MM.1S (cell line): Measurements from ENCODE around the gene CDC20B.

Experiments used
- DNase-seq: peaks from one replicate; pipeline ENCODE4 v3.0.0-alpha.2; 2015
- H2AFZ ChIP-seq: fragments of 300-600 bp; sonication (generic); 2 replicates; pipeline ENCODE4 v1.6.0; 2016; ENCODE audit warnings: antibody characterized with exemption, low read length
- H3F3A ChIP-seq: fragments of 300-600 bp; sonication (generic); 2 replicates; pipeline ENCODE4 v1.6.1; 2016; ENCODE audit warnings: mild to moderate bottlenecking, antibody characterized with exemption, low read length, moderate library complexity, mixed read lengths; ENCODE audit not compliant: insufficient read depth
- H3K27ac ChIP-seq: fragments of 300-600 bp; sonication (generic); 2 replicates; pipeline ENCODE4 v1.5.1; 2016; ENCODE audit warnings: mild to moderate bottlenecking, low read length
- H3K27me3 ChIP-seq: fragments of 300-600 bp; sonication (generic); replicated peaks from 2 replicates; pipeline ENCODE4 v1.6.0; 2016; ENCODE audit warnings: low read length; ENCODE audit not compliant: insufficient read depth
- H3K36me3 ChIP-seq: fragments of 300-600 bp; sonication (generic); replicated peaks from 2 replicates; pipeline ENCODE4 v1.6.1; 2016; ENCODE audit warnings: mild to moderate bottlenecking, low read length, mixed read lengths; ENCODE audit not compliant: insufficient read depth
- H3K4me1 ChIP-seq: fragments of 300-600 bp; sonication (generic); 2 replicates; pipeline ENCODE4 v1.6.1; 2016; ENCODE audit warnings: low read length, mixed read lengths
- H3K4me2 ChIP-seq: fragments of 300-600 bp; sonication (generic); 2 replicates; pipeline ENCODE4 v1.6.0; 2016; ENCODE audit warnings: low read depth, low read length
- H3K4me3 ChIP-seq: fragments of 300-600 bp; sonication (generic); 2 replicates; pipeline ENCODE4 v1.5.1; 2016; ENCODE audit warnings: low read length, mixed read lengths
- H3K79me2 ChIP-seq: fragments of 300-600 bp; sonication (generic); 2 replicates; pipeline ENCODE4 v1.6.1; 2016; ENCODE audit warnings: mixed run types, low read length, mixed read lengths
- H3K9ac ChIP-seq: fragments of 300-600 bp; sonication (generic); 2 replicates; pipeline ENCODE4 v1.6.1; 2016; ENCODE audit warnings: low read length, mixed read lengths
- H3K9me2 ChIP-seq: fragments of 300-600 bp; sonication (generic); replicated peaks from 2 replicates; pipeline ENCODE4 v1.6.1; 2016; ENCODE audit warnings: mild to moderate bottlenecking, low read length, mixed read lengths; ENCODE audit not compliant: insufficient read depth
- H3K9me3 ChIP-seq: fragments of 300-600 bp; sonication (generic); replicated peaks from 2 replicates; pipeline ENCODE4 v1.6.1; 2016; ENCODE audit warnings: mild to moderate bottlenecking, low read length, mixed read lengths; ENCODE audit not compliant: insufficient read depth
- H4K20me1 ChIP-seq: fragments of 300-600 bp; sonication (generic); 2 replicates; pipeline ENCODE4 v1.6.1; 2016; ENCODE audit warnings: mild to moderate bottlenecking, low read length, moderate library complexity, mixed read lengths; ENCODE audit not compliant: insufficient read depth
- EZH2 ChIP-seq: fragments of 300-600 bp; sonication (generic); optimal IDR thresholded peaks from 2 replicates; pipeline ENCODE3; 2017; ENCODE audit warnings: low read depth, mild to moderate bottlenecking, antibody characterized with exemption, low read length, mixed read lengths
- EZH2phosphoT487 ChIP-seq: fragments of 300-600 bp; sonication (generic); IDR thresholded peaks from 2 replicates; pipeline ENCODE4 v1.6.1; 2018; ENCODE audit warnings: antibody characterized with exemption, low read length
- TF ChIP-seq, protein P1 (sequence below): fragments of 300-600 bp; sonication (generic); IDR thresholded peaks from 2 replicates; pipeline ENCODE4 v1.5.1; 2016; ENCODE audit warnings: antibody characterized with exemption, low read length, mixed read lengths

CDC20B gene

DNA sequence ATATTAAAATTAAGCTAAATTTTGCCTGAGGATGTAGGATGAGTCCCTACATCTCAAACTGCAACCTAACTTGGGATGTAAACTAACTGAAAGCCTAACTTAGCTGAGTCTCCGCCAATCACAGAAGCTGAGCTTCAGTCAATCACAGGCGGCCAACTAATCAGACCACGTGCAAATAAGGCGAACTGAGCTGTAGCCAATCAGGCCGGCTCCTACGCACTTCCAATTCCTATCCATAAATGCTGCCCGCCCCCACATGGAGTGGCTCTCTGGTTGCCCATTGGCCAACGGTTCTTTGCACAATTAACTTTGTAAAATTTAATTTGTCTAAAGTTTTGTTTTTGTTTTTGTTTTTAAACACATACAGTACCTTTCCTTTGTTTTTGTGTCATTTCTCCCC lies 26.9 kb downstream of the CDC20B start:
- TF ChIP-seq EZH2 = no peak
- TF ChIP-seq, protein P1, sequence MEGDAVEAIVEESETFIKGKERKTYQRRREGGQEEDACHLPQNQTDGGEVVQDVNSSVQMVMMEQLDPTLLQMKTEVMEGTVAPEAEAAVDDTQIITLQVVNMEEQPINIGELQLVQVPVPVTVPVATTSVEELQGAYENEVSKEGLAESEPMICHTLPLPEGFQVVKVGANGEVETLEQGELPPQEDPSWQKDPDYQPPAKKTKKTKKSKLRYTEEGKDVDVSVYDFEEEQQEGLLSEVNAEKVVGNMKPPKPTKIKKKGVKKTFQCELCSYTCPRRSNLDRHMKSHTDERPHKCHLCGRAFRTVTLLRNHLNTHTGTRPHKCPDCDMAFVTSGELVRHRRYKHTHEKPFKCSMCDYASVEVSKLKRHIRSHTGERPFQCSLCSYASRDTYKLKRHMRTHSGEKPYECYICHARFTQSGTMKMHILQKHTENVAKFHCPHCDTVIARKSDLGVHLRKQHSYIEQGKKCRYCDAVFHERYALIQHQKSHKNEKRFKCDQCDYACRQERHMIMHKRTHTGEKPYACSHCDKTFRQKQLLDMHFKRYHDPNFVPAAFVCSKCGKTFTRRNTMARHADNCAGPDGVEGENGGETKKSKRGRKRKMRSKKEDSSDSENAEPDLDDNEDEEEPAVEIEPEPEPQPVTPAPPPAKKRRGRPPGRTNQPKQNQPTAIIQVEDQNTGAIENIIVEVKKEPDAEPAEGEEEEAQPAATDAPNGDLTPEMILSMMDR = no peak
- TF ChIP-seq EZH2phosphoT487 = no peak
- Histone ChIP-seq H3K4me3 (no peak overlapping the region), H3K9me3 (no peaks in the 10 kb centered on the region), H3K4me2 (peak overlapping the region; percentile 40; the same call in 1 of the 2 replicates), H3K4me1 (0 out of 2 replicates have a peak, but pooled peaks cover 4% of the 10 kb centered on the region), H3K9me2 (no peaks in the 10 kb centered on the region), H4K20me1 (no peaks in the 10 kb centered on the region), H3K9ac (no peak overlapping the region), H3K27me3 (no peaks in the 10 kb centered on the region), H3K27ac (no peak overlapping the region), H3F3A (no peaks in the 10 kb centered on the region), H3K36me3 (no peaks in the 10 kb centered on the region), H2AFZ (no peak overlapping the region), H3K79me2 (no peaks in the 10 kb centered on the region)
- no peak for DNase-seq

DNA sequence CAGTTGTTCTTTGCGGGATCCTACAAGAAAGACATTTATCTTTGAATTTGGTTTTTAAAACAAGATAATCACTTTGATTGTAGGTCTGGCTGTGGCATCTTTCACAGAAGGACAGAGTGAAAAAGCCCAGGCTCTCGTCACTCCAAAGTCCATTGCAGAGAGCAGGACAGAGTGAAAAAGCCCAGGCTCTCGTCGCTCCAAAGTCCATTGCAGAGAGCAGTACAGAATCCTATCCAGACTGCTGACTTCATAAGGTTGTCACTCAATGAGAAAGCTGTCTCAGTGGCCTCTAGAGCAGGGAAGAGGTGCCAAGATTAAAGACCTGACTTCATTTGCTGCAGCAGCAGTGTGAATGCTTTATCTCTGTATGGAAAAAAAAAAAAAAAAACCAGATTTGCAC lies 29.4 kb downstream of the CDC20B start:
- Histone ChIP-seq H3K9me2 (no peaks in the 10 kb centered on the region), H3K4me3 (no peak overlapping the region), H3K36me3 (no peaks in the 10 kb centered on the region), H3K27me3 (no peaks in the 10 kb centered on the region), H3K9ac (no peak overlapping the region), H3F3A (no peaks in the 10 kb centered on the region), H3K4me1 (0 out of 2 replicates have a peak, but pooled peaks cover 4% of the 10 kb centered on the region), H3K9me3 (no peaks in the 10 kb centered on the region), H3K27ac (no peak overlapping the region), H2AFZ (no peak overlapping the region), H3K4me2 (no peak overlapping the region), H3K79me2 (no peaks in the 10 kb centered on the region), H4K20me1 (no peaks in the 10 kb centered on the region)
- TF ChIP-seq, protein P1 = no peak
- TF ChIP-seq EZH2phosphoT487 (no peak), EZH2 (no peak)
- no peak for DNase-seq

DNA sequence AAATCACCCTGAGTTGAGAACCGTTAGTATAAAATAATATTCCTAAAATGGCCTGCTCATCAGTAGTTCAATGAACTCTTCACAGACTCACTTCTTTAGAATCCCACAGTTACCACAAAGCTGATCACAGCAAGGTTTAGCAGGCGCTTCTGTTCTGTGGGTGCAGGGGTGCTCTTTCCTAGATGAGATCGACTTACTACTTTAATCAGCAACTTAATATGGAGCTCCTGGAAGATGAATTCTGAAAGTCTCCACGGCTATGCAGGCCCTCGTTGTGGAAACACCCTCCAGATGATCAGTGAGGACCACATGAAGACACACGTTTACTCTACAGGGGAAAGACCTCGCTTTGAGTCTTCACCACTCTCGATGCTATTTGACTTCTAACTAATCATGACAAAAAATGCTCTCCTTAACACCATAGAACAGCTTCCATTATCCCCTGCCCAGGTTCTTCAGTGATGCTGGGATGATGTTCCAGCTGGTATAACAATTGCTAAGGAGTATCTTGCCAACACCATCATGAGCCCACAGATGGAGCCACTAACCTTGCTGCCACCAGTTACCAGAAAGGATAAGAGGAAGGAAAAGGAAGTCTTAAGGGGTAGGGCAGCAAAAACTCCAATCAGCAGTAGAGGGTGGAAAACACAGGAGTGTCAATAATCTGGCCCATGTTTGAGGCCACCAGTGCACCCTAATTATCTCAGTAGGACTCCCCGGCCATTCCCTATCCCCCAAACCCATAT lies 30.9 kb downstream of the CDC20B start:
- Histone ChIP-seq H3K79me2 (no peaks in the 10 kb centered on the region), H3F3A (no peaks in the 10 kb centered on the region), H3K9me3 (no peaks in the 10 kb centered on the region), H4K20me1 (no peaks in the 10 kb centered on the region), H3K27me3 (no peaks in the 10 kb centered on the region), H2AFZ (no peak overlapping the region), H3K9me2 (no peaks in the 10 kb centered on the region), H3K4me1 (0 out of 2 replicates have a peak, but pooled peaks cover 4% of the 10 kb centered on the region), H3K4me3 (no peak overlapping the region), H3K27ac (no peak overlapping the region), H3K4me2 (no peak overlapping the region), H3K9ac (no peak overlapping the region), H3K36me3 (no peaks in the 10 kb centered on the region)
- TF ChIP-seq, protein P1 = no peak
- TF ChIP-seq EZH2phosphoT487 = no peak
- no peak for TF ChIP-seq EZH2
- no peak for DNase-seq
